GM19397 (cell line): ENCODE results near the gene WDR4.
"Not testable (repeated sequence)": the region's sequence is repeated elsewhere in the genome, so short reads cannot be mapped to it uniquely, and the experiment has no call there.

Experiments used
- ATAC-seq: cut with Tn5 transposase; IDR thresholded peaks from one replicate; pipeline ENCODE4 v1.9.1; 2021; ENCODE audit warnings: mild to moderate bottlenecking, moderate library complexity; ENCODE audit not compliant: unreplicated experiment

WDR4 gene, protein sequence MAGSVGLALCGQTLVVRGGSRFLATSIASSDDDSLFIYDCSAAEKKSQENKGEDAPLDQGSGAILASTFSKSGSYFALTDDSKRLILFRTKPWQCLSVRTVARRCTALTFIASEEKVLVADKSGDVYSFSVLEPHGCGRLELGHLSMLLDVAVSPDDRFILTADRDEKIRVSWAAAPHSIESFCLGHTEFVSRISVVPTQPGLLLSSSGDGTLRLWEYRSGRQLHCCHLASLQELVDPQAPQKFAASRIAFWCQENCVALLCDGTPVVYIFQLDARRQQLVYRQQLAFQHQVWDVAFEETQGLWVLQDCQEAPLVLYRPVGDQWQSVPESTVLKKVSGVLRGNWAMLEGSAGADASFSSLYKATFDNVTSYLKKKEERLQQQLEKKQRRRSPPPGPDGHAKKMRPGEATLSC

GRCh38 chr21:42878993-42879787, at the start of gene WDR4:
TSS of gene WDR4 (minus strand) at chr21:42879539. CDS start at chr21:42879495, 44 bp downstream.
- peak; percentile 87 for ATAC-seq

DNA sequence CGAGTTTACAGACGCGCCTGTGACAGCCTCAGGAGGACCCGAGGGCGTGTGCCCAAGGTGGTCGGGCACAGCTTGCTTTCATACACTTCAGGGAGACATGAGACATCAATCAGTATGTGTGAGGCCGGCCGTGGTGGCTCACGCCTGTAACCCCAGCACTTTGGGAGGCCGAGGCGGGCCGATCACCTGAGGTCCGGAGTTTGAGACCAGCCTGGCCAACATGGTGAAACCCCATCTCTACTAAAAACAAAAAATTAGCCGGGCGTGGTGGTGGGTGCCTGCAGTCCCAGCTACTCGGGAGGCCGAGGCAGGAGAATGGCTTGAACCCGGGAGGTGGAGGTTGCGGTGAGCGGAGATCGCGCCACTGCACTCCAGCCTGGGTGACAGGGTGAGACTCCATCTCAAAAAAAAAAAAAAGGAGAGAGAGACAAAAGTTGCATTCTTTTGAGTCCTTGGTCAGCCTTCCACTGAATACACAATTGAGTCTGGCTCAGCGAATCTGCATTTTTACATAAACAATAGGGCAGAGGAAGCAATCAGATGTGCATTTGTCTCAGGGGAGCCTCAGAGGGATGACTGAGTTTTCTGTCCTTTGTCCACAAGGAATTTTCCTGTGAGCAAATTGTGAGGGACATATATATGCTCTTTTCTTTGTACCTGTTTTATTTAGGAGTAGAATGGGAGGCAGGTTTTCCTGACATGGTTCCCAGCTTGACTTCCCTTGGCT, 48.3 kb upstream of the WDR4 start:
- ATAC-seq = not testable (repeated sequence)

DNA sequence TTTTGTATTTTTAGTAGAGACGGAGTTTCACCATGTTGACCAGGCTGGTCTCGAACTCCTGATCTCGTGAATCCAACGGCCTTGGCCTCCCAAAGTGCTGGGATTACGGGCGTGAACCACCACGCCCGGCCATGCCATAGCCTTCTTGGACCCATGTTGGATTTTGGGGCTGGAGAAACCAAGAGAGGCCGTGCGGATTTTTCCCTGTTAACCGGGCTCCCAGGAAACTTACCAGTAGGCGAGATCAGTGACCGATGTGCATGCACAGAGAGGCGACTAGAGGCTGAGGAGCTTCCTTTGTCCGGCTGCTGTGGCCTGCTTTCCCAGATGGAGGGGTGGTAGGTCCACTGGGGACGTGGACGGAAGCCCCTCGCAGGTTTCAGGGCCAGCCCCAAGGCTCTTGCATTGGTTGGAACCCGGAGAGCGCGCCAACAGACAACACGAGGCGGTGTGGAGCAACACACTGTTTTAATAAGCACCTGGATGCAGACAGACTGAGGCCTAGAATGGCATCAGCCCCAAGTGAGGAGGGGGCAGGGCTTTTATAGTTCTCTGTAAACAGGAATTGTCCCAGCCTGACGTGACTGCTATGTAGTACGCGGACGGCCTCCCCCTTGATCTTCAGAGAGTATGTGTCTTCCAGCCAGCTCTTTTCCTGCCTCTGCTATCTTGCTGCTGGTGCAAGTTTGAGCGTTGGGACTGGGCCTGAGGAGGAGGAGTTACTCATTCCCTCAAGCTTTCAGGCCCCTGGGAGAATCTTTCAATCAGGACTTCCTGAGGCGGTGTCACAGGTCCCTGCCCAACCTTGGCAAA, 46.0 kb upstream of the WDR4 start, which contains the start of gene ERVH48-1:
TSS of gene ERVH48-1 (minus strand) at position 517 of the 813 bp plus-strand sequence. CDS start 6,624 bp downstream, outside the sequence.
- no peak for ATAC-seq

GRCh38 chr21:42924433-42924751, 45.1 kb upstream of the WDR4 start:
- ATAC-seq = no peak

DNA sequence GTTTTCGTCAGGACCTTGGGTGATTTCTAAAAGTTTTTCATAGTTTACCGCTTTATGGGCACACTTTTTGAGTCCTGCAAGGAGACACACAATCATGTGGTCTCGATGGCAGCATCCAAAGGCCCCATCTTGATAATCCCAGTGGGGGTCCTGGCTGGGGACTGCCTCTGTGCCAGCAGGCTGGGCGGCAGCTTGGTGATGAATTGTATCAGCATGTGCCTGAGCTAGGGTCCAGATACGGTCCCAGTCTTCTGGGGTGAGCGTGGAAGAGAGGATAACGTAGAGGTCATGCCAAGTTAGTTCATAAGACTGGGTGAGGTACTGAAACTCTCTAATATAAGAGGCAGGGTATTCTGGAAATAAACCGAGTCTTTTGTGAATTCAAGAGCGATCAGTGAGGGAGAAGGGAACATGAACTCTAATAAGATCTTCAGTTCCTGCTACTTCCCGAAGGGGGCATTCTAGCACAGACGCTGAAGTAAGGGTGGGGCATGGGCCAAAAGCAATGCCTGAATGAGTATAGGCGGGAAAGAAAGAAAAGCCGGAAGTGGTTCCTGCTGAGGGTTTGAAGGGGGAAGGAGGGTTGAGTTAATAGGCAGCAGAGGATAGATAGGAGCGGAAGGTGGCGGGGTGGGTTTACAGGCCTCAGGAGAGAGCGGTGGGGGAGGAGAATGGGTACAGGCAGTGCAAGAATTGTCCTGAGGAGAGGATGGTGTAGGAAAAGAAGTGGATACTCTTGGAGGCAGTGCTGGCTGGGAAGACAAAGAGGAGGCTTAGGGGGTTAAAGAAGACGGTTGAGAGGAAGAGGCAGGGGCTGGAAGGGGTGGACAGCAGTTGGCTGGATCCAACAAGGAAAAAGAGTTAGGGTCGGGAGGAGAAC, 44.5 kb upstream of the WDR4 start:
- peak; percentile 68 for ATAC-seq

- ATAC-seq = no peak
These were observed 43.6 kb upstream of the WDR4 start for GRCh38 chr21:42922918-42923317.

- ATAC-seq = no peak
These were observed 42.6 kb upstream of the WDR4 start for GRCh38 chr21:42921927-42922326.

DNA sequence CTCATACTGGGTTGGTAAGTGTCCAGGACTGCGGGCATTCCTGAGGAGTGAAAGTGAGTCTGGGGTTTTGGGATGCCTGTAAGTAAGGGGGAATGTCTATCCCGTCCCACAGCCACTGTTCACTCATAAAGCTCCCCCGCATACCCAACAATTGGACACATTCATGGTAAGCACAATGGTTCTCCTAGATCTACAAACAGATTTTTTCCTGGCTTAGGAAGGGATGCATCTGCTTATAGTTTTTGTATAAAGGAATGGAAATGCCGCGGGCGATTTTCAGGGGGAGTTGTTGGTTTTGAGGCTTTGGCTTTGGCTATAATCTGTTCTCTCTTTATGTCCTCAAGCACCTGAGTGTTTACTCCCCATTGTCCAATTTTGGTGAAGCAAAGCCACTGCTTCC, 39.0 kb upstream of the WDR4 start:
- ATAC-seq = no peak

- ATAC-seq = no peak
These were observed 34.1 kb upstream of the WDR4 start for GRCh38 chr21:42913476-42913875.

GRCh38 chr21:42911920-42912319, 32.6 kb upstream of the WDR4 start:
- not testable (repeated sequence) for ATAC-seq

- not testable (repeated sequence) for ATAC-seq
These were observed 29.1 kb upstream of the WDR4 start for GRCh38 chr21:42908484-42908883.

GRCh38 chr21:42906233-42906632, 26.9 kb upstream of the WDR4 start:
- no peak for ATAC-seq

DNA sequence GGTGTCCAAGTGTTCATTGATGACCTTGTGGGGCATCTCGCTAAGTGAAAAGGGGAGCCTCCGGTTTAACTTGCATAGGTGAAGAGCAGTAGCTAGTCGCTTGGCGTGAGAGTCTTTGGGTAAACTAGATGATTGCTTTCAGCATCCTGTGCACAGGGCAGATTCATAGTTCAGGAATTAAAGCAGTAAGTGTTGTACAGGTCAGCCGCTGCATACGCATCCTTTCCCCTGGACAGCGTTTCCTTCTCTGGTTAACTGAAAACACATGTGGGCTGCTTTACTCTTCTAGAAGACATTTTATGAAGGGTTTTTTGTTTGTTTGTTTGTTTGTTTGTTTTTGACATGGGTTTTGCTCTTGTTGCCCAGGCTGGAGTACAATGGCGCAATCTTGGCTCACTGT, 25.9 kb upstream of the WDR4 start:
- ATAC-seq = no peak

GRCh38 chr21:42903817-42904216, 24.5 kb upstream of the WDR4 start:
- ATAC-seq = no peak

DNA sequence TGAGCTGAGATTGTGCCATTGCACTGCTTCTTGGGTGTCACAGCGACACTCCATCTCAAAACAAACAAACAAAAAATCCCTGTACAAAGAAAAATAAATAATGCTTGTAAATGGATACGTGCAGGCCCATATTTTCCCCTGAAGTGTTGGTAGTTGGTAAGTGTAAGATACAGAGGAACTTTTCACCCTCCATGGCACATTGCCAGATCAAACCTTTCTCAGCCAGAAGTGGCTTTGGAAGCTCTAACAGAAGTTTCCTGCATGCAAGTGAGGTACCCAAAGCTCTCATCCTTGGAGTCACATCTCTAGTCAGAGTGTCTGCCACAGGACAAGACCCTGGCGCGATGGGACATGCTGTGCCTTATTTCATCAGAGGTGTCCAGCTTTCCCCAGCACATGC, 21.1 kb upstream of the WDR4 start:
- no peak for ATAC-seq

DNA sequence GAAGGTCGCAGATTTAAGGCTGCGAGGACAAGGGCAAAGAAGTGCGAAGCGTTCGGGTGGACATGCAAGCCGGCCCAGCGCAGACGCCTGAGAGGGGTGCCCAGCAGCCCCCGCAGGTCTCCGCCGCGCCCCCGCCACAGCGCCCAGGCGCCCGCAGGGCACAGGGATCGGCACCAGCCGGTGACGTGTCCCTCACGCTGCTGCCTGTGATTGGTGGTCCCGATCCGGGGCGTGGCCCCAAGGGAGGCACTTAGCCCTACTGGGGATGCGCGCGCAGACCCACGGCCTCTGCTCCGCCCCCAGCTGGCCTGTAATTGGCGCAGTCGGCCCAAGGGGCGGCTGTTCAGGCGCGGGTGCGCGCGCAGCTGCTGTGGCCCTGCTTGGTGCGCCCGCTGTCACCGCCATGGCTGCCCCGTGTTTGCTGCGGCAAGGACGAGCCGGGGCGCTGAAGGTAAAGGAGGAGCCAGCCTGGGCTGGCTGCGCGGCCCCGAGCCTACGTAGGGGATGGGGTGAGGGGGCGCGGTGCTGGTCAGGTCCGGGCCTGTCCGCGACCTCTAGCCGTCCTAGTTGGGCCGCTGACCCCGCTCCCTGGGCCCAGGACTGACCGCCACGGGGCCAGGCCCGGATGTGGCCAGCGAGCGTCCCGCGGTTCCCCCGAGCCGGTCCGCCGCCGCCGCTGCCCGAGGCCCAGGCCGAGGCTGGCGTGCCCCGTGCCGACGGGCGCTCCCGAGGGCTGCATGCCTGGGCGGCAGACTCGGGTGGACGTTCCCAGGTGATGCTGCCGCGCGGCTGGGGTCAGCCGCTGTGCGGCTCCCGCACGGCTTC, 13.8 kb upstream of the WDR4 start, which contains the start of gene NDUFV3:
TSS of gene NDUFV3 (plus strand) at position 379 of the 825 bp plus-strand sequence. CDS start at position 404, 25 bp downstream.
- peak; percentile 94 for ATAC-seq

DNA sequence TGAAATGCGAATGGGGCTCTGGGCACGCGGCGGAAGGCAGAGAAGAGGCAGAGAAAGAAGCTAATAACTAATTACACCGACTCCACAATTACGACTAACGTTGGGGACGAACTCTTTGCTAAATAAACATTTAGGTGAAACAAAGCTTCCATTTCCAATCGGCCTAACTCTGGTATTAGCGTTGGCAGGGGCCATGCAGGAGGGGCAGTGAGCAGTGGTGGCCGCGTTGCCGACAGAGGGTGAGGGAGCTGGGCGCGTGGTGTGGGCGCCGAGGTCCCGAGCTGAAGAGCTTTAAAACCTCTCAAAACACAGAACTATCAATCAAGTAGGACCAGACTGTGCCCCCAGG, 13.2 kb upstream of the WDR4 start:
- ATAC-seq = no peak

DNA sequence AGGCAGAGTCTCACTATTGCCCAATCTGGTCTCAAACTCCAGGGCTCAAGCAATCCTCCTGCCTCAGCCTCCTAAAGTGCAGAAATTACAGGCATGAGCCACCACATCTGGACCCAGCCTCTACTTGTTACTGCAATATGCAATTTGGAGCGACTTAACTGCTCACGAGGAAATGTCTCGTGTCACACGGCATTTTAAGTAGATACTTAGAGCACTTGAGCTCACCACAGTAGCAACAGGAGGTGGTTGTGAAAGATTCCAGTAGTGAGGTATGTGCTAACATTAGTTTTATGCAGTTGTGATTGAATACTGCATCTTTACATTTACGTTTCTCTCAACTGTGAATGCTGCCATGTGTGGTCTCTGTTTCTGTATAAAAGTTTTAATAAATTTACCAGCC, 8.0 kb upstream of the WDR4 start:
- ATAC-seq = no peak

DNA sequence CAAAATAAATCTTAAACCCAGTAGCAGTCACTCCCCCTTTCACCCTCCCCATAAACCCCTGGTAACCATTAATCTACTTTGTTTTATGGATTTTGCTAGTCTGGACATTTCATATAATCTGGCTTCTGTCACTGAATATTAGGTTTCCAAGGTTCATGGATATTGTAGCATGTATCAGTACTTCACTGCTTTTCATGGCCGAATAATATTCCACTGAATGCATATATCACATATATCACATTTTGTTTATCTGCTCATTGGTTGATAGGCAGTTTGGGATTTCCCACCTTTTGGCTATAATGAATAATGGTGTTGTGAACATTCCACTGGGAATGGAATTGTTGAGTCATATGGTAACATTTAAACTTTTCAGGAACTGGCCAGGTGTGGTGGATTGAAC, 4.6 kb upstream of the WDR4 start:
- no peak for ATAC-seq
